Fibroblast of pulmonary artery (primary cell): ENCODE measurements around the gene FBLN1.

ENCODE experiments used
- DNase-seq: peaks from one replicate; pipeline ENCODE4 v3.0.0-alpha.2; 2010; ENCODE audit warnings: low read depth
- H3K4me3 ChIP-seq: replicated peaks from 2 replicates; pipeline ENCODE4 v1.5.1; 2011; ENCODE audit warnings: low read depth, mild to moderate bottlenecking, control low read depth, low read length, moderate library complexity
- CTCF ChIP-seq: IDR thresholded peaks from 2 replicates; pipeline ENCODE4 v1.5.1; 2011; ENCODE audit warnings: mild to moderate bottlenecking, control low read depth, low read length, inconsistent platforms; ENCODE audit errors: missing control alignments

The FBLN1 gene

GRCh38 chr22:45550416-45550815 lies 47.7 kb downstream of the FBLN1 start:
- TF ChIP-seq CTCF = no peak
- no peak overlapping the region for H3K4me3 ChIP-seq
- DNase-seq = no peak

- no peak overlapping the region for H3K4me3 ChIP-seq
- no peak for TF ChIP-seq CTCF
- DNase-seq = no peak
Observed at GRCh38 chr22:45550891-45551290, 48.2 kb downstream of the FBLN1 start.

- H3K4me3 ChIP-seq = no peak overlapping the region
- TF ChIP-seq CTCF = no peak
- no peak for DNase-seq
Observed at GRCh38 chr22:45551310-45552016, 48.8 kb downstream of the FBLN1 start.

GRCh38 chr22:45552017-45552411 lies 49.3 kb downstream of the FBLN1 start:
- no peak overlapping the region for H3K4me3 ChIP-seq
- DNase-seq = no peak
- TF ChIP-seq CTCF = no peak

- no peak overlapping the region for H3K4me3 ChIP-seq
- peak; percentile 87 for DNase-seq
- TF ChIP-seq CTCF = peak; percentile 45
Observed at GRCh38 chr22:45552580-45553350, 50.1 kb downstream of the FBLN1 start.

GRCh38 chr22:45553351-45554039 lies 50.8 kb downstream of the FBLN1 start:
- DNase-seq = peak; percentile 89
- H3K4me3 ChIP-seq = no peak overlapping the region
- peak; percentile 99 for TF ChIP-seq CTCF
